Natural killer cell treated with Interleukin-12 subunit alpha and Interleukin-12 subunit beta and Interleukin-15 and Interleukin-18, amount 100 ng/mL, for 72 hours (primary cell): ENCODE measurements around the gene LINGO1. TPM values are rescaled to one million over a fixed set of nuclear protein-coding genes. Genes with fewer than 3 reads are reported as not detected.
A peak's percentile ranks its signal among the peaks of the same experiment; 100 is the strongest.

ENCODE experiments used
- ATAC-seq, 2 donors: fragments of 150-1000 bp; cut with Tn5 transposase in 1 of 2; sonication (Bioruptor Pico), chemical (Tn5 transposase) in 1 of 2; 2 replicates each; pipeline ENCODE4 v1.10.0; 2021
- DNase-seq: peaks from one replicate; pipeline ENCODE4 v3.0.0; 2022; ENCODE audit warnings: low spot score
- H3K27ac Mint-ChIP-seq, 2 donors: 1 replicate in 1 of 2; 2 replicates in 1 of 2; pipeline ENCODE4 v1.8.0; 2022; ENCODE audit warnings: mixed read lengths in 2 of 2, mild to moderate bottlenecking in 1 of 2, moderate library complexity in 1 of 2
- H3K27me3 Mint-ChIP-seq, 2 donors: 1 replicate in 1 of 2; 2 replicates in 1 of 2; pipeline ENCODE4 v1.8.0; 2022; ENCODE audit warnings: mixed read lengths in 2 of 2
- H3K36me3 Mint-ChIP-seq: one replicate; pipeline ENCODE4 v1.8.0; 2022; ENCODE audit warnings: mixed read lengths
- H3K4me1 Mint-ChIP-seq, 2 donors: 1 replicate in 1 of 2; 2 replicates in 1 of 2; pipeline ENCODE4 v1.8.0; 2022; ENCODE audit warnings: low read depth in 2 of 2, mixed read lengths in 2 of 2, mild to moderate bottlenecking in 1 of 2
- H3K4me3 Mint-ChIP-seq: one replicate; pipeline ENCODE4 v1.8.0; 2022; ENCODE audit warnings: mixed read lengths
- H3K9me3 Mint-ChIP-seq: 2 replicates; pipeline ENCODE4 v1.8.0; 2022; ENCODE audit warnings: mixed read lengths
- total RNA-seq, 2 donors: library from RNA; stranded (reverse); gene quantifications; one replicate each; pipeline ENCODE4 v1.2.3, GENCODE V29; 2022

Gene LINGO1
- total RNA-seq, 2 donors from 2014 or later, result not detected

DNA sequence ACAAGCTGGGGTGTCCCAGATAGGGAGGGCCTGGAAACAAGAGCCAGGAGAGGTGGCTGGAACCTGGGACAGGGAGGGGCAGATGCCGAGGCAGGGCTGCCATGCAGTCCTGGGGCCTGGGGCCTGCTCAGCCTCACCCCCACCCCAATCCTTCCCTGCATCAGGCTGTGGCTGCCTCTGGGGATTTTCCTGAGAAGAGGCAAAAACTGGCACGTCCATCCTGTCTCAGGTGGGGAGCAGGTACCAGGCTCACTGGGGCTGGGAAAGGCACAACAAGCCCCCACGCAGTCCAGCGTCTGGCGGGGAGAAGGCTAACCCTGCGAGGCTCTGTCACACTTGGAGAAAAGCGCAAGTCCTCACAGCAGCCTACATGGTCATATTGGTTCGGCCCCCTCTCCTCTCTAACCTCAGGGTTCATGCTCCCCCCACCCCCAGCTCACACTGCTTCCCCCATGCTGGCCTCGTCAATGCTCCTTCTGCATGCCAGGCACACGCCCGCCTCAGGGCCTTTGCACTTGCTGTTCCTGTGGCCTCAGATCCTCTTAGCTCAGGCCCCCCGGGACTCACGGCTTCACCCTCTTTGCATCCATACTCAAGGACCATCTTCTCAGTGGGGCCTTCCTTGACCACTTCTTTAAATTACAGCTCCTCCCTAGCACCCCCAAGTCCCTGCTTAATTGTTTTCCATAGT lies 53.1 kb downstream of the LINGO1 start:
- H3K4me1 Mint-ChIP-seq, result no peaks in the 10 kb centered on the region
- H3K27ac Mint-ChIP-seq, result no peak overlapping the region
- ATAC-seq (no peak), DNase-seq (no peak)
- no peaks in the 10 kb centered on the region for H3K27me3 Mint-ChIP-seq
- no peak overlapping the region for H3K4me3 Mint-ChIP-seq
- no peaks in the 10 kb centered on the region for H3K9me3 Mint-ChIP-seq
- no peaks in the 10 kb centered on the region for H3K36me3 Mint-ChIP-seq

DNA sequence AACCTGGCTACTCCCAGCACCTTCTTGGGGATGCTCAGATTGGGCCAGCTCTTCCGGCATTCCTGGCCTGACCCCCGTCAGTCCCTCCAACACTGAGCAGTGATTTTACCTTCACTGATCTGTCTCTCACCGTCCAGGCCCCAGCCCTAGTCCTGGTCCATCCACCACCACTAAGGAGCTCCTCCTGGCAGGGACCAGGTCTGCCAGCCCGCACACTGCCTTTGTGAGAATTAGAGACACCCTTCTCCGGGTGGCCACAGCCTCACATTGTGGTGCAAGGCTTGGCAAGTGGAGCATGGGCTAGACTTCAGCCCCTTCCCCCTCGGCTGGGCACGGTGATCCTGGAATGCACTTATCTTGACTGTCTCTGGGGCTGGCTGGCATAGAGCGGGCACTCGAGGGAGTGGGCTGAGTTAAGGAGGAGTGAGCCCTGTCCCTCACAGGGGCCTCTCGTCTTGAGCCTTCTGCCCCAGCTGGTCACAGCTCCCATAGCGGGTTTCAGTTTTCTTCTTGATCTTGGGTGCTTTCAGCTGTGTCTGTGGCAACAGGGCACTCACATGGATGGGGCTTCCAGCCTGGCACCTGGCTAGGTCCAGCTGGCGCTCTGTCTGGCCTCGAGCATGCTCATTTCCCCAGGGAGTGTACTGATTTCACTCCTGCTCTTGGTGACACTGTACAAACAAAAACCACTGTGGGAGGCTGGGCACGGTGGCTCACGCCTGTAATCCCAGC lies 53.9 kb downstream of the LINGO1 start:
- no peaks in the 10 kb centered on the region for H3K4me1 Mint-ChIP-seq
- ATAC-seq (peak in 1 of 2 donors; percentile 9), DNase-seq (no peak)
- H3K9me3 Mint-ChIP-seq, result no peaks in the 10 kb centered on the region
- H3K27ac Mint-ChIP-seq, result no peak overlapping the region
- H3K36me3 Mint-ChIP-seq, result no peaks in the 10 kb centered on the region
- no peak overlapping the region for H3K4me3 Mint-ChIP-seq
- H3K27me3 Mint-ChIP-seq, result no peaks in the 10 kb centered on the region

DNA sequence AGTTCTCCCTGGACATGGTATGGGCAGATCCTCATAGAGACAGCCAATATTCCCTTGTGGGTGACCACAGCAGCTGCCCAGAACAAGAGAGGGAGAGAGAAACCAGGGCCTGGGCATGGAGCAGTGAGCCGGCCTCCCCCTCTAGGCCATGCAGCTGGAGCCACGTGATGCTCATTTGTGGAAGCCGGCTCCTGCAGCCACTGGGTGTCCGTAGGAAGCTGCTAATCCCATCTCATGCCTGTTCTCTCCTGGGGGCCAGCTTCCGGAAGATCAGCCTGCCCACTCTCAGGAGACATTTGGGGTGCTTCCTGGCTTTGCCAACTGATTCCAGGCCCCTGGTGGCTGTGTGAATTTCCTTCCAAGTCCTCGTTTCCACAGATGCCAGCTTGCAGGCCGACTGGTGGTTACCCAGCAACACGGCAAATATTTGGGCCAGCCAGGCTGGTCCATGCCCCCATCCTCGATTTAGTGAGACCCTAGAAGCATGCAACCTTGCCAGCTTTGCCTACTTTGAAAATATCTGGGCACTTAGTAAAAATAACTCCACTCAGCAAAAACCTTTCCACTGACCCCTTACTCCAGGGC lies 55.3 kb downstream of the LINGO1 start:
- no peaks in the 10 kb centered on the region for H3K9me3 Mint-ChIP-seq
- no peaks in the 10 kb centered on the region for H3K36me3 Mint-ChIP-seq
- H3K27ac Mint-ChIP-seq, result no peak overlapping the region
- H3K4me3 Mint-ChIP-seq, result no peak overlapping the region
- ATAC-seq (no peak), DNase-seq (no peak)
- H3K27me3 Mint-ChIP-seq, result no peaks in the 10 kb centered on the region
- no peaks in the 10 kb centered on the region for H3K4me1 Mint-ChIP-seq

DNA sequence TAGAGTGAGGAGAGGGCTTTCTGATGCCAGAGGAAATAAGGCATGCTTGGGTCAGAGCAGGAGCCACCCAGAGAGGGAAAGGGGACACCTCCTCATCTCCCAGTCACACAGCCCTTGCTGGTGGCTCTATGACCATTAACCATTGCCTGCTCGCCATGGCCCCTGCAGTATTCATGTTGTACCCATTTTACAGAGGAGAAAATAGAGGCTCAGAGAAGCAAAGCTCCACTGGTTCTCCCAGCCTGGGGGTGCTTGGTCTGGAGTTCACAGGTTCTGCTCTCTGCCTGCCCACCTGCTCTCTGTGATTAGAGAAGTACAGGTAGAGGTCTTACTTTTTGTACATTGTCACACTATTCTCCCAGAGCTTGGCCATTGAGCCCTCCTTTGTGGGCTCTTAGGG lies 56.2 kb downstream of the LINGO1 start:
- no peaks in the 10 kb centered on the region for H3K9me3 Mint-ChIP-seq
- no peak overlapping the region for H3K4me3 Mint-ChIP-seq
- H3K27ac Mint-ChIP-seq, result no peak overlapping the region
- no peaks in the 10 kb centered on the region for H3K4me1 Mint-ChIP-seq
- no peak for DNase-seq
- H3K27me3 Mint-ChIP-seq, result no peaks in the 10 kb centered on the region
- ATAC-seq, result no peak
- H3K36me3 Mint-ChIP-seq, result no peaks in the 10 kb centered on the region

DNA sequence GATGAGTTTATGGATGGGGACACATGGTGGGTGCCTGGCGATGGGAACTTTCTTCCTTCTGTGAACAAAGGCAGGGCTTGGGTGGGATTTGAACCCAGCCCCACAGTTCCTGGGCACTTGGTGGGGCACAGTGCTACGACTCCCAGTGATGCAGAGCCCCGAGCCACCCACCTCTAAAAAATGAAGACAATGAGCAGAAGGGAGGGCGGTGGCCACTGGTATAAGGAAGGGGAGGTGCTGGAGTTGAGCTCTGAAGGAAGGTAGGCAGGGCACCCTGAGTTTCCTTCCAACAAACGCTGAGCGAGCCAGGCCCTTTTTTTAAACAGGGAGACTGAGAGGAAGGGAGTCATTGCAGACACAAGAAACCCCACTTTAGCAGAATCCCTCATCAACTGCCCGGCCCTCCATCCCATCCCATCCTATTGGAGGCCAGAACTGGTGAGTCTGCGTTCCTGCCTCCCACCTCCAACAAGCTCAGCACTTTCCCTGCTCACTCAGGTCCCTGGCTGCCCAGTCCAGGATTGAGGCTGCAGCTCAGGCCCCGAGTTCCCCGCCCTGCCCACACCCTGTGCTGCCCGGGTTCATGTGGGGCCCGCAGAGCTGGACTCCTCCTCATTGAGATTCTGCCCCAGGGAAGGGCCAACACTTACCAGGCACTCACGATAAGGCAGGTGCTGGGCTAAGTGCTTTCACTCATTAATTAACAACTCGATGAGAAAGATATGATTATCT lies 57.3 kb downstream of the LINGO1 start:
- Mint-ChIP-seq H3K27ac (no peak overlapping the region), H3K4me3 (no peak overlapping the region), H3K27me3 (no peaks in the 10 kb centered on the region), H3K4me1 (no peaks in the 10 kb centered on the region), H3K9me3 (no peaks in the 10 kb centered on the region), H3K36me3 (no peaks in the 10 kb centered on the region)
- no peak for ATAC-seq
- no peak for DNase-seq

DNA sequence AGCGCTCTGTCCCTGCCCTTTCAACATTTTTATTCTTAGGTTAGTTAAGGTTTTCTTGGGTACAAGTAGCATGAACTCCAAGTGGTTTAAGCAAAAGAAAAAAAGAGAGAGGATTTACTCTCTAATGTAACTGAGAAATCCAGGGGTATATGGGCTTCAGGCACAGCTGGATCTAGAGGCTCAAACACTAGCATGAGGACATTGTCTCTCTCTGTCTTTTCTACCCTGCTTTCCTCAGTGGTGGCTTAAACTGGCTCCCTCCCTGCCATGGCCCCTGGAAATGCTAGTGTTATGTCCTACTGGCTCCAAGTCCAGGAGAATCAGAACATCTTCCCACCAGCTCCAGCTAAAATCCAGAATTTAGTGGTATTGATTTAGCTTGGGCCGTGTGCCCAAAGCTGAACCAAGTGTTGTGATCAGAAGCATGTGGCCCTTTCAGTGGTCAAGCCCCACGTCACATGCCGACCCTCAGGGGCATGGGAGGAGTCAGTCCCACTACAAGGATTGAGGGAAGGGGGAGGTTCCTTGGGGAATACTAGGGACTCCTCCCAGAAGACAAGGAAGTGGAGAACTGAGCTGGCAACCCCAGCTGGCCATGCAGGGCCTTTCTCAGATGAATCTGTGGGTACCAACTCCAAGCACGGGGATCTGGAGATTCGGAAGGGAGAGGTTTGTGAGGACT lies 58.0 kb downstream of the LINGO1 start:
- Mint-ChIP-seq H3K27ac (no peak overlapping the region), H3K4me3 (no peak overlapping the region), H3K9me3 (no peaks in the 10 kb centered on the region), H3K27me3 (peaks cover 0 to 2% of the 10 kb centered on the region in 2 donors), H3K36me3 (no peaks in the 10 kb centered on the region), H3K4me1 (peaks cover 0 to 2% of the 10 kb centered on the region in 2 donors)
- ATAC-seq (no peak), DNase-seq (no peak)

DNA sequence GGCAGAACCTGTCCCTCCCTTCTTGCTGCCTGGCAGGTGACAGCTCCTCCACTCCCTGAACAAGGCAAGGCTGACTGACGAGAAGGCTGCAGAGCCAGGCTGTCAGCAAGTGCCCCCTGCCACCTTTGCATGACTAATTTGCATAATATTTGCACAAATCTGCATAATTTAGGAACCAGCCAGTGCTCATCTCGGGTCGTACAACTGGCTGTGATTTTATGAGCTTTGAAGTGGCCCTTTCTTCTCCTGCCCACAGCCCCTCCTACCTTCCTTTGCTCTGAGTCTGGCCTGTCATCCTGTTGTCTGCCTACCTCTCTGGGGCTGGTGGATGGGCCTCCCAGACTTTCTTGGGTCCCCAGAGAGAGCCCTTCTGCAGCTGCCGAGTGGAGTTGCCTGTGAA lies 58.9 kb downstream of the LINGO1 start:
- DNase-seq, result no peak
- no peaks in the 10 kb centered on the region for H3K9me3 Mint-ChIP-seq
- H3K27ac Mint-ChIP-seq, result no peak overlapping the region
- peaks cover 0 to 2% of the 10 kb centered on the region in 2 donors for H3K27me3 Mint-ChIP-seq
- H3K36me3 Mint-ChIP-seq, result no peaks in the 10 kb centered on the region
- no peak for ATAC-seq
- peaks cover 0 to 5% of the 10 kb centered on the region in 2 donors for H3K4me1 Mint-ChIP-seq
- H3K4me3 Mint-ChIP-seq, result no peak overlapping the region

DNA sequence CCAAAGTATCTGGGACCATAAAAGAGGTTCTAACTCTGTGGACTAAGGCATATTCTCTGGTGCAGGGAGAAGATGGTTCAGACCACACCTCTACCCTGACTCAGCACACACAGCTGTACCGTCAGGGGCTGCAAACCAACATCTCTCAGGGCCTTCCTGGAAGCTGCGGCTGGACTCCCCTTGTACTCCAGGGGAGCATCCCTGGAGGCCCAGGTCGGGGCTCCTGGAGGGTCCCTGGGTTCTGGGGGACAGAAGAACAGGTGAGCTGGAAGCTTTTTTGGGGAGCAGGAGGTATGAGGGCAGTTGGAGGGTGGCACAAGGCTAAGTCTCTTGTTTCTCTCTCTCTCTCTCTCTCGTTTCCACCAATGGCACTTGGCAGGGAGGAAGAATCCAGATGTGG lies 60.5 kb downstream of the LINGO1 start:
- Mint-ChIP-seq H3K4me3 (no peak overlapping the region), H3K27ac (no peak overlapping the region), H3K4me1 (peaks cover 0 to 5% of the 10 kb centered on the region in 2 donors), H3K36me3 (no peaks in the 10 kb centered on the region), H3K9me3 (no peaks in the 10 kb centered on the region), H3K27me3 (peaks cover 0 to 2% of the 10 kb centered on the region in 2 donors)
- no peak for DNase-seq
- ATAC-seq, result no peak

DNA sequence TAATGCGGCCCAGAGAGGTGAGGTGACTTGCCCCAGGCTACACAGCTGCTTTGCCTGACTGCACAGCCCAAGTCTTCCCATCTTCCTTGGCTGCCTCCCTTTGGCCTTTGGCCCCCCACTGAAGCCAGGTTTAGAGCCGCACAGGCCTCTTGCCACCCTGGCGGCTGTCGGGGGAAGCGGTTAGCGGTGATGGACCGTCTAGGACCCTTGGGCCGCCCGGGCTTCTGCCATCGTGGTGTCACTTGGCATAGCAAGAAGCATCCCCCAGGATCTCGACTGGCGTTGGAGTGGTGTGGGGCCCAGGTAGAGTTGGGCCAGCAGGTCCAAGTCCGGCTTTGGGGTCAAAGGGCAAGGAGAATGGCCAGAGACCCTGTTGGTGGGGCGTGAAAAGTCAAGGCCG lies 61.0 kb downstream of the LINGO1 start:
- H3K4me3 Mint-ChIP-seq, result no peak overlapping the region
- no peak overlapping the region for H3K27ac Mint-ChIP-seq
- no peaks in the 10 kb centered on the region for H3K9me3 Mint-ChIP-seq
- DNase-seq, result no peak
- H3K4me1 Mint-ChIP-seq, result peaks cover 0 to 5% of the 10 kb centered on the region in 2 donors
- no peaks in the 10 kb centered on the region for H3K36me3 Mint-ChIP-seq
- H3K27me3 Mint-ChIP-seq, result peaks cover 0 to 2% of the 10 kb centered on the region in 2 donors
- no peak for ATAC-seq

DNA sequence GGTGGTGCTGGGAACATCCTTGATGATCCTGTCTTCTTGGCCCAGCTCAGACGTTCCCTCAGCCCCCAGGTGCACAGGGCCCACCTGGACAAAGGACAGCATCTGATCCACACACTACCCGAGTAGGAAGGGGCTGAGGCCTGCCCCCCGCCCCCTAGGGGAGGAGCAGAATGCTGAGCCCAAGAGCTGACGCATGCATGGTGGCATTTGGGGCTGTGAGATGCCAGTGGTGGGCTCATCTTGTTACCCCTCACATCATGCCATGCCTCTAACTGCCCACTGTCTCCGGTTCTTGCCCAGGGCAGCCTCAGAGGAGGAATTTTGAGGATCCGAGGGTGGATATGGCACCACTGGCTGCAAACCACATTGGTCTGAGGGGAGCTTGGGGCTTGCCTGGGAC lies 61.5 kb downstream of the LINGO1 start:
- Mint-ChIP-seq H3K27ac (no peak overlapping the region), H3K36me3 (no peaks in the 10 kb centered on the region), H3K9me3 (no peaks in the 10 kb centered on the region), H3K4me3 (no peak overlapping the region), H3K4me1 (peaks cover 0 to 5% of the 10 kb centered on the region in 2 donors), H3K27me3 (peaks cover 0 to 2% of the 10 kb centered on the region in 2 donors)
- no peak for DNase-seq
- no peak for ATAC-seq

DNA sequence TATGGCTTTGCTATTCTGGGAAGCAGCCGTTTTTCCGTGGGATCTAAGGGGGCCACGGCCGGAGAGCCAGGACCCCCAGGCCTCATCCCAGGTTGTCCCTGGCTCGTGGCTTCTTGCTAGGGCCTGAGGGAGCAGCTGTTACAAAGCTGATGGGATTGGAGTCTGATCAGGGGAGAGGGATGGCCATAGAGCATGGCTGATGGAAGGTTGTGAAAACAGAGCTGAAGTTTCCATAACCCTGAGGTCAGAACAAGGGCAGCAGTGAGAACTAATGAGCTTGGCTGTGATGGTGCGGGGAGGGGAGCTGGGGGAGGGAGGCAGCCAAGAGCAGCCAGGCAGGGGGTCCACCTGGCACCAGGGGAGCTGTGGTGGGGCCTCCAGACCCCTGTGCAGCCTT lies 63.0 kb downstream of the LINGO1 start:
- Mint-ChIP-seq H3K27me3 (peaks cover 0 to 2% of the 10 kb centered on the region in 2 donors), H3K27ac (peak overlapping the region in 1 of 2 donors; percentile 47), H3K4me1 (peaks cover 0 to 5% of the 10 kb centered on the region in 2 donors), H3K4me3 (no peak overlapping the region), H3K9me3 (no peaks in the 10 kb centered on the region), H3K36me3 (no peaks in the 10 kb centered on the region)
- DNase-seq (no peak), ATAC-seq (no peak)

DNA sequence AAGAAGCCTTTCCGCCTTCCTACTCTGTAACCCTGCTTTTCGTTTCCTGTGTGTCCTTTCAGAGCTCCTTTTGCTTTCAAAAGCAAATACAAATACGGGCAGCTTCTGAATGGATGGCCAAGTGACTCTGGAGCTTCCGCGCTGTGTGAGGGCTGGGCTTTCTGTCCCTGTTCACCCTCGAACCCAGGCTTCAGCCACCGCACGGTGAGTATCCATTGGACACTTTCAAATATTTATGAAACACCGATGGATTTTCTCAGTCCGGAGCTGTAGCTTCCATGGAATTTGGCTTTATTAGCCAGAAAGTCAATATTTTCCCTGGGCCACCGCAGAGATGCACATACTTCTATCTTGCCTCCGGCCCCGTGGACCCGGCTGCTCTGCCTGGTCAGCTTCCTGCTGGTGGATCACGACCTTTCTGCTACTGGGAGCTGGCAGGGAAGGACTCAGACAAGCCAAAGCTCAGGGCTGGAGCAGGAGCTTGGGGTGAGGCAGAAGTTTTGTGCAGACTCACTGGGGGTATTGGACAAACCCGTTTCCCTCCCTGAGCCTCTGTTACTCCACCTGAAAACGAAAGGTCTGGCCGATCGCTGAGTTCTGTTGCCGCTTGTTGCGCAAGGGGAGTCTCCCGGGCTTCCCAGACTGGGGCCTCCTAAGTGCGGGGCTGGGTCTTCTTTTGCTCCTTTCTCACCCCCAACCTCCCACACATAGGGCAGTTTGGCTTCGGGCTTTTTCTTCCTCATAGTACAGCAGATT lies 63.6 kb downstream of the LINGO1 start:
- ATAC-seq (peak in 1 of 2 donors; percentile 48), DNase-seq (no peak)
- H3K4me3 Mint-ChIP-seq, result no peak overlapping the region
- peaks cover 0 to 5% of the 10 kb centered on the region in 2 donors for H3K4me1 Mint-ChIP-seq
- H3K36me3 Mint-ChIP-seq, result no peaks in the 10 kb centered on the region
- H3K27ac Mint-ChIP-seq, result peak overlapping the region in 1 of 2 donors; percentile 47
- peaks cover 0 to 2% of the 10 kb centered on the region in 2 donors for H3K27me3 Mint-ChIP-seq
- no peaks in the 10 kb centered on the region for H3K9me3 Mint-ChIP-seq
